ENCODE results near the gene CDH23. TPM values are rescaled to one million over a fixed set of nuclear protein-coding genes. Genes with fewer than 3 reads are reported as not detected.

CDH23 gene
- total RNA-seq, 1 donor from 2014 or later = 5.4 TPM

- intact Hi-C loops (cut with micrococcal nuclease) = no loop called here
- no peak for ATAC-seq
- DNase-seq = no peak
These were observed 159.0 kb downstream of the CDH23 start for GRCh38 chr10:71555724-71556119.

- ATAC-seq = no peak
- DNase-seq = no peak
- intact Hi-C loops (cut with micrococcal nuclease) = no loop called here
These were observed 162.3 kb downstream of the CDH23 start for GRCh38 chr10:71558991-71559390.

GRCh38 chr10:71561003-71561574, 164.4 kb downstream of the CDH23 start:
- ATAC-seq (no peak), DNase-seq (no peak)
- intact Hi-C loops (cut with micrococcal nuclease) = loop anchor here (10.0 kb wide), 1 partner anchor 166 kb away; the partner anchor contains the start of gene CDH23

- no peak for ATAC-seq
- intact Hi-C loops (cut with micrococcal nuclease) = loop anchor here (10.0 kb wide), 1 partner anchor 167 kb away; the partner anchor contains the start of gene CDH23
- DNase-seq = no peak
These were observed 165.5 kb downstream of the CDH23 start for GRCh38 chr10:71562181-71562580.

- no peak for ATAC-seq
These were observed 166.2 kb downstream of the CDH23 start for GRCh38 chr10:71562904-71563303.

GRCh38 chr10:71564194-71564820, 167.6 kb downstream of the CDH23 start:
- intact Hi-C loops (cut with micrococcal nuclease) = loop anchor here (10.0 kb wide), 1 partner anchor 170 kb away; the partner anchor contains the start of gene CDH23
- ATAC-seq (no peak), DNase-seq (no peak)

More at GRCh38 chr10:71562904-71563303, 166.2 kb downstream of the CDH23 start:
- intact Hi-C loops (cut with micrococcal nuclease) = loop anchor here (10.0 kb wide), 1 partner anchor 168 kb away; the partner anchor contains the start of gene CDH23
- no peak for DNase-seq

- DNase-seq (no peak), ATAC-seq (no peak)
- intact Hi-C loops (cut with micrococcal nuclease) = loop anchor here (10.0 kb wide), 1 partner anchor 171 kb away; the partner anchor contains the start of gene CDH23
These were observed 168.7 kb downstream of the CDH23 start for GRCh38 chr10:71565284-71566000.

- ATAC-seq (no peak), DNase-seq (no peak)
- intact Hi-C loops (cut with micrococcal nuclease) = loop anchor here (10.0 kb wide), 1 partner anchor 172 kb away; the partner anchor contains the start of gene CDH23
These were observed 170.3 kb downstream of the CDH23 start for GRCh38 chr10:71567006-71567405.

- DNase-seq (no peak), ATAC-seq (no peak)
- intact Hi-C loops (cut with micrococcal nuclease) = loop anchor here (10.0 kb wide), 1 partner anchor 174 kb away; the partner anchor contains the start of gene CDH23
These were observed 172.3 kb downstream of the CDH23 start for GRCh38 chr10:71568896-71569492.

- DNase-seq (peak; percentile 74), ATAC-seq (peak; percentile 72)
- intact Hi-C loops (cut with micrococcal nuclease) = loop anchor here (10.0 kb wide), 1 partner anchor 175 kb away; the partner anchor contains the start of gene CDH23
These were observed 173.3 kb downstream of the CDH23 start for GRCh38 chr10:71569775-71570588.

- no peak for ATAC-seq
- DNase-seq = no peak
- intact Hi-C loops (cut with micrococcal nuclease) = no loop called here
These were observed 174.9 kb downstream of the CDH23 start for GRCh38 chr10:71571460-71572175.

- ATAC-seq (no peak), DNase-seq (no peak)
- intact Hi-C loops (cut with micrococcal nuclease) = no loop called here
These were observed 176.2 kb downstream of the CDH23 start for GRCh38 chr10:71572962-71573361.

GRCh38 chr10:71573562-71574518, 177.1 kb downstream of the CDH23 start:
- DNase-seq = no peak
- intact Hi-C loops (cut with micrococcal nuclease) = no loop called here
- ATAC-seq = no peak

- DNase-seq (peak; percentile 81), ATAC-seq (peak; percentile 92)
- intact Hi-C loops (cut with micrococcal nuclease) = no loop called here
These were observed 178.7 kb downstream of the CDH23 start for GRCh38 chr10:71575451-71575850.

GRCh38 chr10:71575934-71576801, 179.4 kb downstream of the CDH23 start:
- no peak for DNase-seq
- ATAC-seq = peak; percentile 20
- intact Hi-C loops (cut with micrococcal nuclease) = no loop called here

- DNase-seq (no peak), ATAC-seq (no peak)
- intact Hi-C loops (cut with micrococcal nuclease) = no loop called here
These were observed 180.1 kb downstream of the CDH23 start for GRCh38 chr10:71576842-71577241.

Measured in left ventricle myocardium superior (tissue), 1 donor.